Muscle layer of colon (tissue), 2 donors: ENCODE measurements around the gene FAM219B.
"Not testable (repeated sequence)": the region's sequence is repeated elsewhere in the genome, so short reads cannot be mapped to it uniquely, and the experiment has no call there.

Experiments used
- H3K27ac ChIP-seq: one replicate; pipeline ENCODE4 v1.7.0; 2013; ENCODE audit warnings: low read depth, mild to moderate bottlenecking, low read length, moderate library complexity
- H3K27me3 ChIP-seq, 2 donors: one replicate each; pipeline ENCODE4 v1.7.0; 2013; ENCODE audit warnings: low read length in 2 of 2, mild to moderate bottlenecking in 2 of 2; ENCODE audit not compliant: insufficient read depth in 2 of 2, control insufficient read depth in 1 of 2
- H3K36me3 ChIP-seq: one replicate; pipeline ENCODE4 v1.7.0; 2013; ENCODE audit warnings: mild to moderate bottlenecking, low read length; ENCODE audit not compliant: insufficient read depth
- H3K4me1 ChIP-seq: one replicate; pipeline ENCODE4 v1.7.0; 2013; ENCODE audit warnings: mild to moderate bottlenecking, low read length; ENCODE audit not compliant: insufficient read depth
- H3K4me3 ChIP-seq, 2 donors: one replicate each; pipeline ENCODE4 v1.7.0; 2013; ENCODE audit warnings: low read length in 2 of 2, low read depth in 1 of 2, mild to moderate bottlenecking in 1 of 2, moderate library complexity in 1 of 2
- H3K9ac ChIP-seq: one replicate; pipeline ENCODE4 v1.7.0; 2013; ENCODE audit warnings: low read length
- H3K9me3 ChIP-seq: one replicate; pipeline ENCODE4 v1.7.0; 2013; ENCODE audit warnings: mild to moderate bottlenecking, low read length
- donor health status: abdominal sarcoma.
- donor health status: Adenocarcinoma of cecum.

Gene FAM219B

GRCh38 chr15:74889883-74890664 is 16.6 kb downstream of the FAM219B start, which contains the start of gene MPI:
Gene MPI (plus strand): TSS chr15:74890042. CDS start chr15:74890074, 32 bp downstream.
- Histone ChIP-seq H3K9ac (peak within 1 kb of the TSS; percentile 86), H3K27me3 (no peaks in the 10 kb centered on the region), H3K4me3 (peak within 1 kb of the TSS; percentile 75 to 78), H3K36me3 (peaks cover 17% of the 10 kb centered on the region), H3K27ac (peak within 1 kb of the TSS; percentile 81), H3K9me3 (no peaks in the 10 kb centered on the region), H3K4me1 (peaks cover 19% of the 10 kb centered on the region)

- no peaks in the 10 kb centered on the region for H3K27me3 ChIP-seq
- peaks cover 17% of the 10 kb centered on the region for H3K36me3 ChIP-seq
- H3K27ac ChIP-seq: peak overlapping the region; percentile 81
- peaks cover 19% of the 10 kb centered on the region for H3K4me1 ChIP-seq
- peak overlapping the region; percentile 86 for H3K9ac ChIP-seq
- H3K4me3 ChIP-seq: peak overlapping the region; percentile 75 to 78
- no peaks in the 10 kb centered on the region for H3K9me3 ChIP-seq
Observed at GRCh38 chr15:74889390-74889882, 17.2 kb downstream of the FAM219B start.

GRCh38 chr15:74888716-74889115 is 17.9 kb downstream of the FAM219B start:
- Histone ChIP-seq H3K27me3 (no peaks in the 10 kb centered on the region), H3K4me3 (no peak overlapping the region), H3K9ac (no peak overlapping the region), H3K27ac (peak overlapping the region; percentile 34), H3K9me3 (no peaks in the 10 kb centered on the region), H3K4me1 (peaks cover 19% of the 10 kb centered on the region), H3K36me3 (peaks cover 17% of the 10 kb centered on the region)

GRCh38 chr15:74887537-74888193 is 19.0 kb downstream of the FAM219B start:
- H3K9ac ChIP-seq, H3K27ac ChIP-seq: not testable (repeated sequence)

GRCh38 chr15:74885461-74885860 is 21.2 kb downstream of the FAM219B start:
- no peaks in the 10 kb centered on the region for H3K9me3 ChIP-seq
- no peaks in the 10 kb centered on the region for H3K36me3 ChIP-seq
- H3K27me3 ChIP-seq: no peaks in the 10 kb centered on the region
- no peak overlapping the region for H3K4me3 ChIP-seq
- H3K27ac ChIP-seq: no peak overlapping the region
- no peak overlapping the region for H3K9ac ChIP-seq
- H3K4me1 ChIP-seq: peaks cover 15% of the 10 kb centered on the region

More at GRCh38 chr15:74887537-74888193, 19.0 kb downstream of the FAM219B start:
- not testable (repeated sequence) for H3K36me3 ChIP-seq, H3K9me3 ChIP-seq, H3K4me3 ChIP-seq, H3K27me3 ChIP-seq
- peaks cover 19% of the 10 kb centered on the region for H3K4me1 ChIP-seq

GRCh38 chr15:74884428-74885223 is 22.0 kb downstream of the FAM219B start:
- Histone ChIP-seq H3K9ac (no peak overlapping the region), H3K27ac (no peak overlapping the region), H3K4me3 (no peak overlapping the region), H3K36me3 (no peaks in the 10 kb centered on the region), H3K27me3 (no peaks in the 10 kb centered on the region), H3K9me3 (no peaks in the 10 kb centered on the region), H3K4me1 (peaks cover 11% of the 10 kb centered on the region)

GRCh38 chr15:74882528-74882927 is 24.1 kb downstream of the FAM219B start:
- Histone ChIP-seq H3K4me3 (no peak overlapping the region), H3K36me3 (no peaks in the 10 kb centered on the region)

GRCh38 chr15:74878273-74878672 is 28.4 kb downstream of the FAM219B start:
- H3K27ac ChIP-seq: no peak overlapping the region
- H3K4me3 ChIP-seq: no peak overlapping the region
- peaks cover 3% of the 10 kb centered on the region for H3K4me1 ChIP-seq
- H3K9ac ChIP-seq: no peak overlapping the region
- H3K9me3 ChIP-seq: no peaks in the 10 kb centered on the region
- no peaks in the 10 kb centered on the region for H3K27me3 ChIP-seq
- H3K36me3 ChIP-seq: no peaks in the 10 kb centered on the region

More at GRCh38 chr15:74882528-74882927, 24.1 kb downstream of the FAM219B start:
- H3K27me3 ChIP-seq: no peaks in the 10 kb centered on the region
- H3K9me3 ChIP-seq: no peaks in the 10 kb centered on the region
- H3K27ac ChIP-seq: no peak overlapping the region
- no peak overlapping the region for H3K9ac ChIP-seq
- no peaks in the 10 kb centered on the region for H3K4me1 ChIP-seq

- Histone ChIP-seq H3K36me3 (no peaks in the 10 kb centered on the region), H3K9ac (peak overlapping the region; percentile 68), H3K4me3 (peak overlapping the region; percentile 36 to 90), H3K9me3 (no peaks in the 10 kb centered on the region), H3K4me1 (peaks cover 31% of the 10 kb centered on the region), H3K27me3 (no peaks in the 10 kb centered on the region), H3K27ac (peak overlapping the region; percentile 90)
Observed at GRCh38 chr15:74873756-74874424, 32.8 kb downstream of the FAM219B start.

- H3K27ac ChIP-seq: peak within 1 kb of the TSS; percentile 96
- peak within 1 kb of the TSS; percentile 89 for H3K9ac ChIP-seq
- H3K27me3 ChIP-seq: no peaks in the 10 kb centered on the region
- H3K4me1 ChIP-seq: peaks cover 31% of the 10 kb centered on the region
- peak within 1 kb of the TSS; percentile 94 to 99 for H3K4me3 ChIP-seq
- H3K36me3 ChIP-seq: peaks cover 2% of the 10 kb centered on the region
- no peaks in the 10 kb centered on the region for H3K9me3 ChIP-seq
Observed at GRCh38 chr15:74873036-74873755, 33.5 kb downstream of the FAM219B start, which contains the start of gene SCAMP2. Gene SCAMP2 (minus strand): TSS chr15:74873365. CDS start chr15:74873255, 110 bp downstream.
